H9 (cell line): ENCODE data around the gene OR52K2. TPM values are rescaled to one million over a fixed set of nuclear protein-coding genes. Genes with fewer than 3 reads are reported as not detected.

ENCODE experiments used
- DNase-seq: peaks from one replicate; pipeline ENCODE4 v3.0.0-alpha.2; 2017
- H2AFZ ChIP-seq: one replicate; pipeline ENCODE4 v1.6.1; 2013; ENCODE audit warnings: mild to moderate bottlenecking, low read length, control low read depth, moderate library complexity
- H2AK5ac ChIP-seq: 2 replicates; pipeline ENCODE4 v1.6.1; 2013; ENCODE audit warnings: low read length, control low read depth, mixed read lengths; ENCODE audit not compliant: insufficient read length
- H2BK120ac ChIP-seq: one replicate; pipeline ENCODE4 v1.6.1; 2013; ENCODE audit warnings: low read depth, mild to moderate bottlenecking, low read length, control low read depth, inconsistent platforms; ENCODE audit not compliant: poor library complexity, severe bottlenecking
- H2BK12ac ChIP-seq: 2 replicates; pipeline ENCODE4 v1.6.1; 2013; ENCODE audit warnings: low read length, control low read depth, mixed read lengths, low read depth; ENCODE audit not compliant: insufficient read length
- H2BK15ac ChIP-seq: 2 replicates; pipeline ENCODE4 v1.6.1; 2013; ENCODE audit warnings: low read depth, low read length, control low read depth
- H2BK20ac ChIP-seq: one replicate; pipeline ENCODE4 v1.6.1; 2013; ENCODE audit warnings: low read depth, mild to moderate bottlenecking, low read length, control low read depth, inconsistent platforms; ENCODE audit not compliant: poor library complexity, severe bottlenecking
- H2BK5ac ChIP-seq: 2 replicates; pipeline ENCODE4 v1.6.1; 2013; ENCODE audit warnings: low read length, control low read depth, mixed read lengths; ENCODE audit not compliant: insufficient read length
- H3K14ac ChIP-seq: 2 replicates; pipeline ENCODE4 v1.6.1; 2013; ENCODE audit warnings: low read length, control low read depth; ENCODE audit not compliant: insufficient read depth
- H3K18ac ChIP-seq: 2 replicates; pipeline ENCODE4 v1.6.1; 2013; ENCODE audit warnings: low read depth, mild to moderate bottlenecking, mixed read lengths, low read length, control low read depth; ENCODE audit not compliant: insufficient read length
- H3K23ac ChIP-seq: 2 replicates; pipeline ENCODE4 v1.6.1; 2013; ENCODE audit warnings: low read length, control low read depth, mixed read lengths, low read depth; ENCODE audit not compliant: insufficient read length
- H3K23me2 ChIP-seq: 2 replicates; pipeline ENCODE4 v1.6.1; 2013; ENCODE audit warnings: low read depth, mild to moderate bottlenecking, mixed read lengths, low read length, control low read depth; ENCODE audit not compliant: insufficient read length, poor library complexity, severe bottlenecking
- H3K27ac ChIP-seq: 2 replicates; pipeline ENCODE4 v1.5.1; 2013; ENCODE audit warnings: low read length, control low read depth, mixed read lengths, low read depth; ENCODE audit not compliant: insufficient read length
- H3K27me3 ChIP-seq: 2 replicates; pipeline ENCODE4 v1.6.1; 2013; ENCODE audit warnings: low read length, control low read depth, inconsistent platforms; ENCODE audit not compliant: insufficient read depth
- H3K4ac ChIP-seq: 2 replicates; pipeline ENCODE4 v1.6.1; 2013; ENCODE audit warnings: low read depth, mild to moderate bottlenecking, control low read depth, inconsistent platforms, low read length, moderate library complexity
- H3K4me1 ChIP-seq: 2 replicates; pipeline ENCODE4 v1.6.1; 2013; ENCODE audit warnings: low read length, control low read depth, inconsistent platforms; ENCODE audit not compliant: insufficient read depth
- H3K4me2 ChIP-seq: 2 replicates; pipeline ENCODE4 v1.6.1; 2013; ENCODE audit warnings: low read length, control low read depth, mixed read lengths; ENCODE audit not compliant: insufficient read length, insufficient read depth
- H3K56ac ChIP-seq: 2 replicates; pipeline ENCODE4 v1.6.1; 2013; ENCODE audit warnings: low read depth, mild to moderate bottlenecking, mixed read lengths, low read length, control low read depth; ENCODE audit not compliant: insufficient read length
- H3K79me1 ChIP-seq: 2 replicates; pipeline ENCODE4 v1.6.1; 2013; ENCODE audit warnings: low read depth, mild to moderate bottlenecking, moderate library complexity, low read length, control low read depth, inconsistent platforms; ENCODE audit not compliant: insufficient read depth, poor library complexity, severe bottlenecking
- H3K79me2 ChIP-seq: 2 replicates; pipeline ENCODE4 v1.6.1; 2013; ENCODE audit warnings: low read length, control low read depth, inconsistent platforms; ENCODE audit not compliant: insufficient read depth
- H3K9ac ChIP-seq: 2 replicates; pipeline ENCODE4 v1.6.1; 2013; ENCODE audit warnings: low read length, control low read depth, mixed read lengths; ENCODE audit not compliant: insufficient read length; ENCODE audit errors: extremely low read depth
- H3K9me3 ChIP-seq: one replicate; pipeline ENCODE4 v1.6.1; 2013; ENCODE audit warnings: low read depth, low read length, inconsistent platforms; ENCODE audit not compliant: control insufficient read depth
- H3T11ph ChIP-seq: one replicate; pipeline ENCODE4 v1.6.1; 2013; ENCODE audit warnings: mild to moderate bottlenecking, low read length, control low read depth, inconsistent platforms
- H4K20me1 ChIP-seq: one replicate; pipeline ENCODE4 v1.6.1; 2013; ENCODE audit not compliant: control insufficient read depth, insufficient read length, insufficient read depth
- H4K5ac ChIP-seq: 2 replicates; pipeline ENCODE4 v1.6.1; 2013; ENCODE audit warnings: low read depth, mild to moderate bottlenecking, mixed read lengths, low read length, control low read depth; ENCODE audit not compliant: insufficient read length
- H4K8ac ChIP-seq: replicated peaks from 2 replicates; pipeline ENCODE4 v1.6.1; 2013; ENCODE audit warnings: low read length, control low read depth, mixed read lengths, low read depth; ENCODE audit not compliant: insufficient read length
- H4K91ac ChIP-seq: 2 replicates; pipeline ENCODE4 v1.6.1; 2013; ENCODE audit warnings: low read depth, mild to moderate bottlenecking, moderate library complexity, mixed read lengths, low read length, control low read depth; ENCODE audit not compliant: insufficient read length
- H3K27ac Mint-ChIP-seq, 3 experiments: 2 replicates in 2 of 3; 3 replicates in 1 of 3; pipeline ENCODE4 v1.8.0; 2020 to 2021; ENCODE audit warnings: mixed read lengths in 3 of 3, mild to moderate bottlenecking in 1 of 3, moderate library complexity in 1 of 3
- H3K27me3 Mint-ChIP-seq: 2 replicates; pipeline ENCODE4 v1.8.0; 2021; ENCODE audit warnings: low read depth, mild to moderate bottlenecking, moderate library complexity, mixed read lengths
- H3K36me3 Mint-ChIP-seq, 3 experiments: 2 replicates in 2 of 3; 3 replicates in 1 of 3; pipeline ENCODE4 v1.8.0; 2020 to 2021; ENCODE audit warnings: low read depth in 3 of 3, mixed read lengths in 3 of 3; ENCODE audit not compliant: insufficient read depth in 1 of 3
- H3K4me1 Mint-ChIP-seq, 2 experiments: 2 replicates each; pipeline ENCODE4 v1.8.0; 2020; ENCODE audit warnings: mixed read lengths in 2 of 2
- H3K4me3 Mint-ChIP-seq, 2 experiments: 2 replicates in 1 of 2; 3 replicates in 1 of 2; pipeline ENCODE4 v1.8.0; 2020 to 2021; ENCODE audit warnings: mild to moderate bottlenecking in 2 of 2, mixed read lengths in 2 of 2, moderate library complexity in 1 of 2
- H3K9me3 Mint-ChIP-seq, 2 experiments: 2 replicates in 1 of 2; 3 replicates in 1 of 2; pipeline ENCODE4 v1.8.0; 2020; ENCODE audit warnings: mild to moderate bottlenecking in 2 of 2, mixed read lengths in 2 of 2, moderate library complexity in 1 of 2
- WGBS: extraction: QIAGEN DNeasy Blood & Tissue Kit; methylation state at CpG from one replicate; pipeline ENCODE4 v1.1.7; 2013; ENCODE audit warnings: missing lambda C conversion rate, low lambda C conversion rate, mixed read lengths; ENCODE audit not compliant: insufficient read length; ENCODE audit errors: extremely low coverage; 5-methylcytosine and 5-hydroxymethylcytosine counted together
- total RNA-seq: library from RNA; stranded (reverse); gene quantifications from 2 replicates; pipeline ENCODE4 v1.2.1, GENCODE V29; 2021
- TF ChIP-seq, protein P1 (sequence below): fragments of 200-600 bp; sonication (generic); conservative IDR thresholded peaks from 3 replicates; pipeline ENCODE4 v1.8.0; 2021; ENCODE audit warnings: antibody characterized with exemption, mild to moderate bottlenecking

Gene OR52K2
- total RNA-seq, 1 experiment from 2014 or later: not detected

- Histone ChIP-seq H3K79me2 (no peaks in the 10 kb centered on the region), H3K9me3 (no peaks in the 10 kb centered on the region), H3K27me3 (no peaks in the 10 kb centered on the region), H4K20me1 (no peaks in the 10 kb centered on the region), H3K23me2 (no peaks in the 10 kb centered on the region), H2AK5ac (no peak overlapping the region), H2AFZ (no peak overlapping the region), H4K5ac (no peak overlapping the region), H2BK12ac (no peak overlapping the region), H3T11ph (no peak overlapping the region), H4K8ac (no peak overlapping the region), H2BK15ac (no peak overlapping the region), H3K27ac (peak overlapping the region; percentile 39), H3K14ac (no peak overlapping the region), H2BK5ac (no peak overlapping the region), H3K9ac (no peak overlapping the region), H3K56ac (no peak overlapping the region), H2BK20ac (no peak overlapping the region), H4K91ac (no peak overlapping the region), H3K4ac (no peak overlapping the region), H3K18ac (no peak overlapping the region), H3K23ac (no peak overlapping the region), H3K4me1 (no peaks in the 10 kb centered on the region; the same call in 1 of the 2 replicates), H2BK120ac (no peak overlapping the region), H3K79me1 (no peaks in the 10 kb centered on the region), H3K4me2 (no peak overlapping the region)
- no CpG with 5 or more reads among the region's 5 CpGs for whole genome bisulfite sequencing
- H3K4me3 Mint-ChIP-seq: no peak overlapping the region
- H3K4me1 Mint-ChIP-seq: peaks cover 22 to 29% of the 10 kb centered on the region in 2 experiments
- DNase-seq: peak; percentile 85
- TF ChIP-seq, protein P1, sequence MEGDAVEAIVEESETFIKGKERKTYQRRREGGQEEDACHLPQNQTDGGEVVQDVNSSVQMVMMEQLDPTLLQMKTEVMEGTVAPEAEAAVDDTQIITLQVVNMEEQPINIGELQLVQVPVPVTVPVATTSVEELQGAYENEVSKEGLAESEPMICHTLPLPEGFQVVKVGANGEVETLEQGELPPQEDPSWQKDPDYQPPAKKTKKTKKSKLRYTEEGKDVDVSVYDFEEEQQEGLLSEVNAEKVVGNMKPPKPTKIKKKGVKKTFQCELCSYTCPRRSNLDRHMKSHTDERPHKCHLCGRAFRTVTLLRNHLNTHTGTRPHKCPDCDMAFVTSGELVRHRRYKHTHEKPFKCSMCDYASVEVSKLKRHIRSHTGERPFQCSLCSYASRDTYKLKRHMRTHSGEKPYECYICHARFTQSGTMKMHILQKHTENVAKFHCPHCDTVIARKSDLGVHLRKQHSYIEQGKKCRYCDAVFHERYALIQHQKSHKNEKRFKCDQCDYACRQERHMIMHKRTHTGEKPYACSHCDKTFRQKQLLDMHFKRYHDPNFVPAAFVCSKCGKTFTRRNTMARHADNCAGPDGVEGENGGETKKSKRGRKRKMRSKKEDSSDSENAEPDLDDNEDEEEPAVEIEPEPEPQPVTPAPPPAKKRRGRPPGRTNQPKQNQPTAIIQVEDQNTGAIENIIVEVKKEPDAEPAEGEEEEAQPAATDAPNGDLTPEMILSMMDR: no peak
- H3K27me3 Mint-ChIP-seq: peaks cover 5% of the 10 kb centered on the region; the same call in 1 of the 2 replicates
- peaks cover 7 to 17% (median 15%) of the 10 kb centered on the region in 3 experiments; a peak in 6 of 7 replicates for H3K36me3 Mint-ChIP-seq
- H3K9me3 Mint-ChIP-seq: peaks cover 16 to 17% of the 10 kb centered on the region in 2 experiments
- peak overlapping the region in 1 of 3 experiments; percentile 20; a peak in 2 of 7 replicates for H3K27ac Mint-ChIP-seq
Measured at GRCh38 chr11:4464216-4465159, 15.4 kb downstream of the OR52K2 start.
